ENCODE results near the gene NT5M. TPM values are rescaled to one million over a fixed set of nuclear protein-coding genes. Genes with fewer than 3 reads are reported as not detected.

The NT5M gene
- total and polyA plus RNA-seq, 4 donors: 4.1 to 18.2 (median 11.6) TPM

DNA sequence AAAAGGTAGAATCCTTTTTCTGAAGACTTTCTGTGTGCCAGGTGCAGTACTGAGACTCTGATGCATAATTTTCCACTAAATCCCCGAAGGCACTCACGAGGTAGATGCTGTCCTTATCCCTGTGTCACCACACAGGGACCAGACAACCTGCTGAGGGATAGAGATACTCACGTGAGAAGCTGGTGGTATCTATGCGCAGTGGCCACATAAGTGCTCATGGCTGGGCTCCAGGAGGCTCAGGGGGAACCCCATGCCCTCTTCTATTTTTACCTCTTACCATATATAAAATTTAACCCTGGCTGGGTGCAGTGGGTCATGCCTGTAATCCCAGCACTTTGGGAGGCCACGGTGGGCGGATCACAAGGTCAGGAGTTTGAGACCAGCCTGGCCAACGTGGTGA lies 38.3 kb downstream of the NT5M start:
- Histone ChIP-seq H3K36me3 (ENCODE audit: control insufficient read depth, insufficient read depth, low read length) (peaks cover 36% of the 10 kb centered on the region), H3K27ac (ENCODE audit: low read depth, low read length) (no peak overlapping the region), H3K4me3 (ENCODE audit: low read depth, low read length) (no peak overlapping the region), H3K4me1 (ENCODE audit: control insufficient read depth, insufficient read depth, low read length) (peaks cover 6% of the 10 kb centered on the region), H3K9me3 (ENCODE audit: control insufficient read depth, insufficient read depth, low read length) (no peaks in the 10 kb centered on the region), H3K27me3 (ENCODE audit: control insufficient read depth, insufficient read depth, low read length) (no peaks in the 10 kb centered on the region)
- WGBS (ENCODE audit: insufficient coverage): 98% methylated on average over 6 of the region's 7 CpGs
- DNase-seq (ENCODE audit: low read depth in 4 of 6, low spot score in 6 of 6): no peak

DNA sequence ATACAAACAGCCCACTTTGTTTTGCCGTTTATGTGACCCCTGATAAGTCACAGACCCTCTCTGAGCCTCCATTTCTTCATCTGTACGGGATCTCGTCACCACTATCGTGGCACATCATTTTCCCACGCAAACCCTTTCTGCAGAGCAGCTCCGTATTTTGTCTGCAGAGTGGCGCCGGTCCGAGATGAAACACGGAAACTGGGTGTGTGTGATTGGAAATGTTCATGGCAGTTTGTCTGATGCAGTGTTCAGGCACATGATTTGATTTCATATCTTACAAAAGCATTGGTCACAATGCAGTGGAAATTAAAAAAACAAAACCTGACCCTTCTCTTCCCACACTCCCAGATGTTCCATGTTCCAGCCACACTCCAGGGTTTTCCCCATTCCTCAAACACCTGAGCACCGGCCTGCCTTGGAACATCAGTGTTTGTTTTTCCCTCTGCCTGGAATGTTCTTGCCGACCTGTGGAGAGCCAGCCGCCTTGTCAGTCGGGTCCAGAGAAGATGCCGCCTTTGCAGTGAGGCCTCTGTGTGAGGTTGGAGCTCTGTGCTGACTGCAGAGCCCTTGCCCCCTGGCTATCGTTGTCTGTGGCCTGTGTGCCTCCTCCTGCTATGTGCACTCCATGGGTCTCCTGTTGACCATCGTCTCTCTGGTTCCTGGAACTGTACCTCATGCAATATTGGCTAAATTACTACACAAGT lies 39.2 kb downstream of the NT5M start:
- no peak for DNase-seq (ENCODE audit: low read depth in 4 of 6, low spot score in 6 of 6)
- Histone ChIP-seq H3K27ac (ENCODE audit: low read depth, low read length) (no peak overlapping the region), H3K36me3 (ENCODE audit: control insufficient read depth, insufficient read depth, low read length) (peaks cover 42% of the 10 kb centered on the region), H3K4me3 (ENCODE audit: low read depth, low read length) (no peak overlapping the region), H3K9me3 (ENCODE audit: control insufficient read depth, insufficient read depth, low read length) (no peaks in the 10 kb centered on the region), H3K4me1 (ENCODE audit: control insufficient read depth, insufficient read depth, low read length) (peaks cover 6% of the 10 kb centered on the region), H3K27me3 (ENCODE audit: control insufficient read depth, insufficient read depth, low read length) (no peaks in the 10 kb centered on the region)
- WGBS (ENCODE audit: insufficient coverage): 74% methylated on average over 8 of the region's 17 CpGs

DNA sequence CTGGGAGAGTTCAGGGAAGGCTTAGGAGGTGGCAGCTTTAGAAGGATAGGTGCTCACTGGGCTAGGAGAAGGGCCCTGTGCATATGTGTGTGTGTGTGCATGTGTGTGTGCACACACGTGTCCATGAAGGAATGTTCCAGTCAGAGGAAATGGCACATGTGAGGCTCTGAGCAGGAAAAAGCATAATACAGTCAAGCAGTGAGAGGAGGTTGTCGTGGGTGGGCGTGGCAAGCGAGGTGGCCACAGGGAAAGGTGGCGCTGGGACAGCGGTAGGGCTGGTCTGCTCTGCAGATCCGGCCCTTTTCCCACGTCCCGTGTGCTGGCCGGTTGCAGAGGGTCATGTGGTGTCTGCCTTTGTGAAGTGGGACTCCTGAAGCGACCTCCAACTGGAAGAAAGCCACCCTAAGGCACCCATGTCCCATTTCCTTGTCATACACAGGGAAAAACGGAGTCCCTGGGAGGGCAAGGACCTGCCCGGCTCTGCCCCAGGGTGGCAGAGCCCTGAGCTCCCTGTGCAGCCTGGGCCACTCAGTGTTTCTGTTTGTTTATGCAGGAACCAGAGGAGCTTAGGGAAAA lies 40.1 kb downstream of the NT5M start:
- Histone ChIP-seq H3K27ac (ENCODE audit: low read depth, low read length) (no peak overlapping the region), H3K36me3 (ENCODE audit: control insufficient read depth, insufficient read depth, low read length) (peaks cover 46% of the 10 kb centered on the region), H3K4me1 (ENCODE audit: control insufficient read depth, insufficient read depth, low read length) (peaks cover 6% of the 10 kb centered on the region), H3K9me3 (ENCODE audit: control insufficient read depth, insufficient read depth, low read length) (no peaks in the 10 kb centered on the region), H3K27me3 (ENCODE audit: control insufficient read depth, insufficient read depth, low read length) (no peaks in the 10 kb centered on the region), H3K4me3 (ENCODE audit: low read depth, low read length) (no peak overlapping the region)
- WGBS (ENCODE audit: insufficient coverage): 78% methylated on average over 5 of the region's 13 CpGs
- no peak for DNase-seq (ENCODE audit: low read depth in 4 of 6, low spot score in 6 of 6)

DNA sequence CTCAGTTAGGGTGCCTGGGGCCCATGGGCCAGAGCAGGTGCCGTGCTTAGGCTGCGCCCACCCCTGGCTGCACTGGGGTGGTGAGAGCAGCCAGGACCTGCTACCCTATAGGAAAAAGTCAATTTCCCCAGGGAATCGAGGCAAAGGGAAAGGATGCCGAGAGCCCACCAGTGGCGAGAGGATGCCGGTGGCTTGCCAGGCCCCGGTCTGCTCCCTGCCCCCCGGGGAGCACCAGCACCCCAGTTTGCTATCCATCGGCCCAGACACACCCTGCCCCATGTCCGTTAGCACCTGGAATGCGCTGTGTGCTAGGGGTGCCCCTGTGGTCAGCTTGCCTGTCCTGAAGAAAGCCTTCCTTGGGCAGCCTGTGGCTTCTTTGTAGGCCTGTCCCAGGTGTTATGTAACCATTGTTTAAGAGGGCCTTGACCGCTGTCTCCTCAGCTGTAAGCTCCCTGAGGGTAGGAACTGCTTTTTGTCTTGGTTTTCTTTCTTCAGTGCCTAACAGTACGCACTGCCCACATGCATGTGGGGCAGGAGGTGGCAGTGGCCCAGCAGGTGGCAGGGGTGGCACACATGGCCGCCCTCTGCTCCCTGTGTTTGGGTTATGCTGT lies 40.8 kb downstream of the NT5M start:
- no peak overlapping the region for H3K4me3 ChIP-seq (ENCODE audit: low read depth, low read length)
- no peaks in the 10 kb centered on the region for H3K9me3 ChIP-seq (ENCODE audit: control insufficient read depth, insufficient read depth, low read length)
- no peak for DNase-seq (ENCODE audit: low read depth in 4 of 6, low spot score in 6 of 6)
- H3K4me1 ChIP-seq (ENCODE audit: control insufficient read depth, insufficient read depth, low read length): peaks cover 6% of the 10 kb centered on the region
- peaks cover 46% of the 10 kb centered on the region for H3K36me3 ChIP-seq (ENCODE audit: control insufficient read depth, insufficient read depth, low read length)
- WGBS (ENCODE audit: insufficient coverage): 96% methylated on average over 14 of the region's 14 CpGs
- no peaks in the 10 kb centered on the region for H3K27me3 ChIP-seq (ENCODE audit: control insufficient read depth, insufficient read depth, low read length)
- H3K27ac ChIP-seq (ENCODE audit: low read depth, low read length): no peak overlapping the region

DNA sequence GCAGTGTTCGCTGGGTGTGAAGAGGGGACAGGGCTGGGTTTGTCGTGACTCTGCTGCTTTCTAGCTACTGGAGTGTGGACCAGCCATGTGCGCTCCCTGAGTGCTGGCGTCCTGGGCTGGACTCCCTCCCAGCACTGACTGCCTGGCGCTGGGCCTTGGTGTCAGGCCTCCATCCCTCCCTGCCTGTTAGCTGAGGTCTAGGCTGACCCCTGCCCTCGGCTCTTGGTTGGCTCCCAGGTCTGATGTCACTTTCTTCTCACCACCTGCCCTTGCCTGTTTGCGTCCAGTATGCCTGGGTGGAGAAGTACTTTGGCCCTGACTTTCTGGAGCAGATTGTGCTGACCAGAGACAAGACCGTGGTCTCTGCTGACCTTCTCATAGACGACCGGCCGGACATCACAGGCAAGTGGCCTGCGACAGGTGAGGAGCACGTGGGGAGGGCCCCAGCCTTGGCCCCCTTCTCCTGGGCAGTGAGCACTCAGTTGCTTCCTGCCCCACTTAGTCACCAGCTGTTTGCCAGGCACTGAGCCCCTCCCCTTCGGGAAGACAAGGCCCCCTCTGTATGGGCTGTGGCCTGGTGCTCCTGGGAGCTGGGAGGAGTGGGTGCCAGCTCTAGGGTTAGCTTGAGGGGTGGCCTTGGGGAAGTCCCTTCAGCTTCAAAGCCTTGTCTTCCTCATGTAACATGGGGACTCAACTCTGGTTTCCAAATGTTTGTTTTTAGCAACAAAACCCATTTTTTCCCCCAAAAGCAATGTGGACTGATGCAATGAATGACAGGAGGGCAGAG lies 41.5 kb downstream of the NT5M start:
- no peak overlapping the region for H3K27ac ChIP-seq (ENCODE audit: low read depth, low read length)
- WGBS (ENCODE audit: insufficient coverage): 93% methylated on average over 12 of the region's 14 CpGs
- DNase-seq (ENCODE audit: low read depth in 4 of 6, low spot score in 6 of 6): no peak
- peaks cover 46% of the 10 kb centered on the region for H3K36me3 ChIP-seq (ENCODE audit: control insufficient read depth, insufficient read depth, low read length)
- no peaks in the 10 kb centered on the region for H3K27me3 ChIP-seq (ENCODE audit: control insufficient read depth, insufficient read depth, low read length)
- no peak overlapping the region for H3K4me3 ChIP-seq (ENCODE audit: low read depth, low read length)
- peaks cover 6% of the 10 kb centered on the region for H3K4me1 ChIP-seq (ENCODE audit: control insufficient read depth, insufficient read depth, low read length)
- H3K9me3 ChIP-seq (ENCODE audit: control insufficient read depth, insufficient read depth, low read length): no peaks in the 10 kb centered on the region

DNA sequence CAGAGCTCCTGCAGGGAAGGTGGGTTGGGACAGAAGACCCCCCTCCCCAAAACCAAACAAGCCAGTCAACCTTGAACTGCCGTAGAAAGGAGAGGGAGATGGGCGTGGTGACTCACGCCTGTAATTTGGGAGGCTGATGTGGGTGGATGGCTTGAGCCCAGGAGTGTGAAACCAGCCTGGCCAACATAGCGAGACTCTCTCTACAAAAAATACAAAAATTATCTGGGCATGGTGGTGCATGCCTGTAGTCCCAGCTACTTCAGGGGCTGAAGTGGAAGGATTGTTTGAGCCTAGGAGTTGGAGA lies 42.1 kb downstream of the NT5M start:
- Histone ChIP-seq H3K27me3 (ENCODE audit: control insufficient read depth, insufficient read depth, low read length) (no peaks in the 10 kb centered on the region), H3K27ac (ENCODE audit: low read depth, low read length) (no peak overlapping the region), H3K36me3 (ENCODE audit: control insufficient read depth, insufficient read depth, low read length) (peaks cover 46% of the 10 kb centered on the region), H3K4me3 (ENCODE audit: low read depth, low read length) (no peak overlapping the region), H3K9me3 (ENCODE audit: control insufficient read depth, insufficient read depth, low read length) (no peaks in the 10 kb centered on the region), H3K4me1 (ENCODE audit: control insufficient read depth, insufficient read depth, low read length) (peaks cover 6% of the 10 kb centered on the region)
- no peak for DNase-seq (ENCODE audit: low read depth in 4 of 6, low spot score in 6 of 6)
- WGBS (ENCODE audit: insufficient coverage): no CpG with 5 or more reads among the region's 4 CpGs

DNA sequence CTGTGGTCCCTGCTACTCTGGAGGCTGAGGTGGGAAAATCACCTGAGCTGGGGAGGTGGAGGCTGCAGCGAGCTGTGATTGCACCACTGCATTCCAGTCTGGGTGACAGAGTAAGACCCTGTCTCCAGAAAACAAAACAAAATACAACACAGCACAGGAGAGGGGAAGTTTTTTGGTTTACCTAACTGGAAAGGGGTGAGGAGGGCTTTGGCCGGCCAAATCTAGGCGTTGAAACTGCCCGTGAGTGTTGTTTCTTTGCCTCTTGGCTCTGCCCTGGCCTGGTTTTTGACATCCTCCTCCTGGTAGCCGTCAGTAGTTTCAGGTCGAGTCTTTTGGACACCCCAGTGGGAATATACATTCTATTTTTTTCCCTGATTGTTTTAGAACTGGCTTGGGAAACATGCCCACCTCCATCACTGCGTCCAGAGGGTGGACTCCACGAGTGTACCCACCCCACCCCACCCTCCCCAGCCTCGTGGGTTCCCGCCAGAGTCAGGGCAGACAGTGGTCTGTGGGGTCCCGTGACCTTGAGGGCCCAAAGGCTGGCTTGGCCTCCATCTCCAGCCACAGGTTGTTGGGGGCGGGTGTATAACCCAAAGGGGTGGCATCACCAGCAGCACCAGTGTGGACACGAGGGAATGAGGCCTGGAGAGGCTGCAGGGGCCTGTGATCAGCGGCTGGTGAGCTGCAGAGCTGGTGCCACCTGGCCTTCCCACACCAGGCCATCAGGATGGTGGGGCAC lies 42.7 kb downstream of the NT5M start:
- H3K36me3 ChIP-seq (ENCODE audit: control insufficient read depth, insufficient read depth, low read length): peaks cover 46% of the 10 kb centered on the region
- H3K27ac ChIP-seq (ENCODE audit: low read depth, low read length): no peak overlapping the region
- WGBS (ENCODE audit: insufficient coverage): 95% methylated on average over 8 of the region's 14 CpGs
- H3K27me3 ChIP-seq (ENCODE audit: control insufficient read depth, insufficient read depth, low read length): no peaks in the 10 kb centered on the region
- no peak overlapping the region for H3K4me3 ChIP-seq (ENCODE audit: low read depth, low read length)
- DNase-seq (ENCODE audit: low read depth in 4 of 6, low spot score in 6 of 6): no peak
- H3K4me1 ChIP-seq (ENCODE audit: control insufficient read depth, insufficient read depth, low read length): peaks cover 6% of the 10 kb centered on the region
- H3K9me3 ChIP-seq (ENCODE audit: control insufficient read depth, insufficient read depth, low read length): no peaks in the 10 kb centered on the region

DNA sequence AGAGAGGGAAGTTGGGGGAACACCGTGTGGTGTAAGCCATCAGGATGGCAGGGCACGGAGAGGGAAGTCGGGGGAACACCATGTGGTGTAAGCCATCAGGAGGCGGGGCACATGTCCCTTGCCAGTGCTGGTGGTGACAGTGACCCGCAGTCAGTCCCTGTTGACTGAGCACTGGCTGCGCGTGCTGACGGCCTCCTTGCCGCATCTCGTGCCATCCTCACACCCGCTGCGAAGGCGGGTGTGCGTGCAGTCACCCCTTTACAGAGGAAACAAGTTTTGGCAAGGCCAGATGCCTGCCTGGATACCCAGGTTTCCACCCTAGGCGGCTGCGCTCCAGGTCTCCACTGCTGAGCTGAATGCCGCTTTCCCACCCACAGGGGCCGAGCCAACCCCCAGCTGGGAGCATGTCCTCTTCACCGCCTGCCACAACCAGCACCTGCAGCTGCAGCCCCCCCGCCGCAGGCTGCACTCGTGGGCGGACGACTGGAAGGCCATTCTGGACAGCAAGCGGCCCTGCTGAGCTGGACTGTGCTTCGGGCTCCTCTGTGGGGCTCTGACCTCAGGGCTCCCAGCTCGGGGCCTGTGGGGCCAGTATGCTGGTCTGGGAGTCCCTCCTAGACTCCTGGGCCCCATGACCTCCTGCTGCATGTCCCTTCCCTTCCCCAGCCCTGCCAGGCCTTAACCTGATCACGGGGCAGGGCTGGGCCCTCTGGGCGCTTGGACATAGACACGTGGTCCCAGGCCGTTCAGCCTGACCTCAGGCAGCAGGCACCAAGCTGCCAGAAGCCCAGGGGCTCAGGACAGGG lies 43.5 kb downstream of the NT5M start:
- Histone ChIP-seq H3K4me3 (ENCODE audit: low read depth, low read length) (no peak overlapping the region), H3K9me3 (ENCODE audit: control insufficient read depth, insufficient read depth, low read length) (no peaks in the 10 kb centered on the region)
- 82% methylated on average over 31 of the region's 31 CpGs for WGBS (ENCODE audit: insufficient coverage)

More for the DNA sequence above, 43.5 kb downstream of the NT5M start:
- Histone ChIP-seq H3K27ac (ENCODE audit: low read depth, low read length) (no peak overlapping the region), H3K27me3 (ENCODE audit: control insufficient read depth, insufficient read depth, low read length) (no peaks in the 10 kb centered on the region), H3K4me1 (ENCODE audit: control insufficient read depth, insufficient read depth, low read length) (peaks cover 8% of the 10 kb centered on the region), H3K36me3 (ENCODE audit: control insufficient read depth, insufficient read depth, low read length) (peaks cover 46% of the 10 kb centered on the region)
- DNase-seq (ENCODE audit: low read depth in 4 of 6, low spot score in 6 of 6): no peak
